Activated CD8-positive, alpha-beta memory T cell treated with anti-CD3 and anti-CD28 coated beads for 48 hours (primary cell): Measurements from ENCODE around the gene CADM3.

Experiments used
- DNase-seq, 3 experiments: peaks; one replicate each; pipeline ENCODE4 v3.0.0-alpha.2; 2020; ENCODE audit warnings: low read depth in 2 of 3, low spot score in 2 of 3

Gene CADM3

DNA sequence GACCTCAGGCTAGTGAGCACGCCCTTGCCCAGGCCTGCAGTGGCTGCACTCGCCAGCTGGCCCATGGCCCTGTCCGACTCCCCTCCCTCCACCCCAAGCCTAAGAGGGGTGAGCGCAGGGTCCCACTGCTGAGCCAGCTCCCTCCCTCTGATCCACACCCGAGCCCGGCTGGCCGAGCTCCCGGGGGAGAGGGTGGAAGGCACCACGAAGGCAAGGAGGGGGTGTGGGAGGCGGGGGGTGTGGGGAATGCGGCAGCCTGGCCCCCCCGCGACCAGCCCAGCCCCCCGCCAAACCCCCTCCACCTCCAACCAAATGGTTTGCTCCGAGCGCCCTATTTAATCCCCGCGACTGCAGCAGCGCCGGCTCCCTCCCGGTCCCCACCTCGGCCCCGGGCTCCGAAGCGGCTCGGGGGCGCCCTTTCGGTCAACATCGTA, at the start of gene CADM3:
Gene CADM3, plus strand, starts transcription at position 362 of the 434 bp plus-strand sequence. CDS start 151 bp downstream, outside the sequence.
- no peak for DNase-seq

DNA sequence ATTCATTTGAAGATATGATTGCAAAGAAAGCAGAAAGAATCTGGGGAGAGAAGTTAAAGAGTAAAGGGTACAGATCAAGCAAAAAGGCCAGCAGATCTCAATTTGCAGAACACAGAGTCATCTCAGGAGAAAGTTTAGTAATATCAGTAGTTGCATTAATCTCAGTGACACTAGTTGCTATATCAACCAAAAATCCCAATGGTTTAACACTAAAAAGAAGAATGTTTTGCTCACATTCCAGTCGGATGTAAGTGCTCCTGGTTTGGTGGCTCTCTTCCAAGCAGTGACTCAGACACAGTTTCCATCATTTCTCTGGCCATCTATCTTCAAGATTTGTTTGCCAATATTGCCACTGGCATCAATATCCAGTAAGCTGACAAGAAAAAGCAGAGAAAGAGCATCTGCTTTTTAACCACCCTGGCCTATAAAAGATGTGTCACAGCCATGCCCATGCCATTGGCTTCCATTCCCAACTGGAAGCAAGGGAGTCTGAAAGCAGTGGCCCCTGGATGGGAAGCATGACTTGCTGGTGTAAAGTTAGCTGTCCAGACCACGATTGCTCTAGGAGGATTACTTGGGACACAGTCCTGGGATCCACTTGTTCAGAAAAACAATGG, 49.3 kb upstream of the CADM3 start:
- DNase-seq = no peak

- DNase-seq = no peak
Measured at GRCh38 chr1:159123587-159123986, 47.8 kb upstream of the CADM3 start.

GRCh38 chr1:159132271-159132881, 39.0 kb upstream of the CADM3 start:
- peak; percentile 29 to 61 (median 56) for DNase-seq

DNA sequence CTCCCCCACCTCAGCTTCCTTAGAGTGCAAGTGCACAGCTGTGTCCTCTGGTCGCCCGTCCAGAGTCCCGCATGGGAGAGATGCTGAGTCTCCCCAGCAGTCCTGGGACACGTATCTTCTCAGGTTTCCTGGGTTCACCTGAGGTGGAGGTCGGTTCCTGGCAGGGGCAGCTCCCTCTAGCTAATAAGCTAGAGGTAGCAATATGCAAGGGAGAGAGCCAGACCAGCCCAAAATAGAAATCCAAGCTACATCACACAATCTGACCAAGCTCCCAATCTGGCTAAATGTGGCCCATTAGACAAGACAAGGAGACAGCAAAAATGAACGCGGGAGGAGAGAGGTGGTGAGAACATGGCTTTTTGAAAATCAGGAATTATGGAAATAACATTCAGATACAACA, 30.9 kb upstream of the CADM3 start:
- DNase-seq = no peak

- peak in 1 of 3 experiments; percentile 1 for DNase-seq
Measured at GRCh38 chr1:159141584-159142390, 29.6 kb upstream of the CADM3 start.

GRCh38 chr1:159142391-159142663, 29.1 kb upstream of the CADM3 start:
- DNase-seq = no peak

- DNase-seq = no peak
Measured at GRCh38 chr1:159142726-159143510, 28.5 kb upstream of the CADM3 start.

- no peak for DNase-seq
Measured at GRCh38 chr1:159144571-159144970, 26.8 kb upstream of the CADM3 start.

DNA sequence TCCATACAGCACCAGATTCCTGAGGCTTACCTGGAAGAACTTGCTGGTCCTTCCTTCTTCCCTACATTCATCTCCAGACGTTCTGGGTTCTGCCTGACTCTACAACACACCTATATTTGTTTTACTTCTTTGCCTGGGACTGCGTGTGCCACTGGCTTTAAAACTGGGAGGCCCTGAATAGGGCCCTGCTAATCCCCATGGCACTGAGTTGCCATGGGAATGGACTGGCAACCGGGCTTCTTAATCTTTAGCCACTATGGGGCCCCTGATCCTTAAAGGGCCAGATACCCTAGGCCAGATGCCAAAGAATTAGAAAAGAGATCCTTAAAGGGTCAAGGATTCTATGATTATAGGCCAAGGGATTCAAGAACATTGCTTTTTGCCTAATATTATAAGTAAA, 24.4 kb upstream of the CADM3 start:
- DNase-seq = no peak

DNA sequence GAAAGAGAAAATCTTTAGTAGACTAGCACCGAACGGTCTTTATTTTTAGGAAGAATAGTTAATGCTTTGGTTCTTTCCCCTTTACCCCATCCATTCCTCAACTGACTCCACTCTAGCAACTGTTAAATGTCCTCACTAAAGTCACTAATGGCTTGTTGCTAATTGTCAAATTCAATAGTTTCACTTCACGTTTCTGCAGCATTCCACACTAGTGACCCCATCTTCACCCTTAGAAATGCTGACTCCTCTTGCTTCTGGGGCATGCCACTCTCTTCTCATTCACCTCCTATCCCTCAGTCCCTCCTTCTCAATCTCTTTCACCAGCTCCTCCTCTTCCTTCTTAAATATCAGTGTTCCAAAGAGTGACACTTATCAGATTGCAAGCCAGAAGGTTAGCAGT, 19.4 kb upstream of the CADM3 start:
- DNase-seq = no peak

DNA sequence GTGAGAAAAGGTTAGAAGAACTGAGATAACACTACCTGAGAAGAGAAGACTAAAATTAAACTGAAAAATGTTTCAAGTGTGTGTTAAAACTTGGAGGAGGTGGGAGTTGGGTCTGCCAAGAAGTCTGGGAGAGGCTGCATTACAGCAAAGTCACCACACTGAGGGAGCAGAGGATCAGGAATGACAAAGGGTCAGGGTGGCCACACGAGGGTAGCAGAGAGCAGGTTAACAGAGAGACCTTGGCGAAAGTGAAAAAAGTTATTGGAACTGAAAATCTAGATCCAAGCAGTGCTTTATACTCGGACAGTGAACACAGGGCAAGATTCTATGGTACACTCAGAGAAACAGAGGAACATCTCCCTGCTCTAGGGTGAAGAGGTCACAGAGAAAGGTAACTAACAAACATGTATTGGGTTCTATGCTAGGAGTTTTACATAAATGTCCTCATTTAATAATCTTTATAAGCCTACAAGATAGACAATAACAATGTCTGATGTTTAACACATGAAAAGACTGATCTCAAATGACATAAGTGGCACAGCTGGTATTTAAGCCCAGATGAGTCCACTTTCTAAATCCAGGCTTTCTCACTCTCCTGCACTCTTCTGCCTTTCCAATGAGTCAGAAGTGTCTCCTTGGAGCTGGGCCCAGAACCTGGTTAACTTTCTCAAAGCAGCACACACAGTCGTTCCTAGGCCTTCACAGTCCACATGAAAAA, 10.3 kb upstream of the CADM3 start:
- peak; percentile 22 to 29 (median 23) for DNase-seq

GRCh38 chr1:159161719-159162026, 9.7 kb upstream of the CADM3 start:
- no peak for DNase-seq

GRCh38 chr1:159162516-159163265, 8.7 kb upstream of the CADM3 start:
- no peak for DNase-seq

- no peak for DNase-seq
Measured at GRCh38 chr1:159163614-159164228, 7.7 kb upstream of the CADM3 start.

- no peak for DNase-seq
Measured at GRCh38 chr1:159168043-159168442, 3.4 kb upstream of the CADM3 start.

DNA sequence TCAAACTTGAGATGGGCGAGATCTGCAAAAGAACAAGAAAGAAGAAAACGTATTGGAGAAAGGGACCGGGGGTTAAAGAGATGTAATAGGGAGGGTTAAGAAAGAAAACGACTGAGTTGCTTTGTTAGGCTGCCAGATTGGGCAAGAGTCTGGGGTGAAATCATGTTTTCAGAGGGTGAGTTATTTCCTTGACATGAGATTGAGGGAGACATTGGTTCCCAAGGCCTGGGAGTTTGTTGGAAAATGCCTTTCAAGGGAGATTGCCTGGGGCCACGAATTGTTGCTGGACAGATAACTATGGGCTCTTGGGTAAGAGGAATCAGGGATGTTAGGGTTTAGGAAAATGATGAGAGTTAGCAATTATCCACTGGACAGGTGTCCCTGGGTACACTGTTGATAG, 776 bp upstream of the CADM3 start:
- DNase-seq = no peak

DNA sequence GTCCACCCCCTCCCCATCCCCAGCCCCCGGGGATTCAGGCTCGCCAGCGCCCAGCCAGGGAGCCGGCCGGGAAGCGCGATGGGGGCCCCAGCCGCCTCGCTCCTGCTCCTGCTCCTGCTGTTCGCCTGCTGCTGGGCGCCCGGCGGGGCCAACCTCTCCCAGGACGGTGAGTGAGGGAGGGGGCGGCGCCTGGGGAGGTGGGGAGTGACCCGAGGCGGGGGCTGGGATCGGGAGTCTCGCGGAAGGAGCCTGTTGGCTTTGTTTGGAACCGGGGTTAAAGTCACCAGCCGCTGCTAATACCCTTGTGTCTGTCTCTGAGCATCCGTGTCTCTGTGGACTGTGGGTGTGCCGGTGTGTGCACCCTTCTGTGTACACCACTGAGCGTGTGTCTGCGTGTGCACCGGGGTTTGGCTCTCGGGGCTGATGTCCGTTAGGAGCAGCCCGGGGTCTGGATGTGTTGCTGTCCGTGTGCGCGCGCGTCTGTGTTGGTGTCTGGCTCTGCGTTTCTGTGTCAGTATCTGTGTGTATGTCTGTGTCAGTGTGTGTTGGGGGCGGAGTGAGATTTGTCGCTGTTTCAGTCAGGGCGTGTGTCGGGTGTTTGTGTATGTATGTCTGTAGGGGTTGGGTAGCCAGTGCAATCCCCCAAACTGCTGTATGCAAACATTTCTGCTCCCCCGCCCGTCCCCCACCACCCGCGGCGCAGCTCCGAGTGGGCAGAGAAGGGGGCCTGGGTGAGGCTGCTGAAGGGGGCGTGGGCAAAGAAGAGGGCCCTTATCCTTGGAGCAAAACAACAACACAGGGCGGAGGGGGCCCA, 480 bp downstream of the CADM3 start:
- no peak for DNase-seq

GRCh38 chr1:159172614-159173291, 1.3 kb downstream of the CADM3 start:
- no peak for DNase-seq
